Measurements from ENCODE around the gene CRLF3.

GRCh38 chr17:30761060-30761459 is 63.4 kb downstream of the CRLF3 start:
- TF ChIP-seq GATA3 (IDR thresholded peaks at IDR 0.05; ENCODE audit: low read depth, low read length) (no peak), GATA2 (IDR thresholded peaks at IDR 0.05; ENCODE audit: low read depth, low read length) (no peak)
